OCI-LY7 (cell line): ENCODE measurements around the gene LIMK1. TPM values are rescaled to one million over a fixed set of nuclear protein-coding genes. Genes with fewer than 3 reads are reported as not detected.

Source experiments
- BruUV-seq: library from RNA; stranded (reverse); fragments of 400-500 nt; replicated peaks from 2 replicates; lab custom pipeline; 2021; lab: Mats Ljungman, UMichigan
- CTCF ChIA-PET: fragments of 300-600 bp; sonication (Branson Sonifier 250); formaldehyde crosslinking; loops from one replicate; lab custom pipeline; 2022; ENCODE audit warnings: antibody characterized with exemption; ENCODE audit not compliant: unreplicated experiment; lab: Charles Lee
- POLR2A ChIA-PET: fragments of 300-600 bp; sonication (Branson Sonifier 250); formaldehyde crosslinking; loops from one replicate; lab custom pipeline; 2022; ENCODE audit warnings: antibody characterized with exemption; lab: Charles Lee
- DNase-seq: peaks from one replicate; pipeline ENCODE4 v3.0.0-alpha.2; 2015; ENCODE audit warnings: low spot score
- H2AFZ ChIP-seq: fragments of 200-600 bp; sonication (generic), shearing (Covaris generic); 2 replicates; pipeline ENCODE4 v1.6.1; 2014; ENCODE audit warnings: mild to moderate bottlenecking, antibody characterized with exemption, low read length, moderate library complexity
- H3K27ac ChIP-seq: fragments of 200-600 bp; sonication (generic); 2 replicates; pipeline ENCODE4 v1.5.1; 2014; ENCODE audit warnings: mixed run types, low read depth, mild to moderate bottlenecking, moderate library complexity, low read length, inconsistent platforms; ENCODE audit not compliant: poor library complexity, severe bottlenecking
- H3K36me3 ChIP-seq: fragments of 200-600 bp; sonication (generic); 2 replicates; pipeline ENCODE4 v1.6.1; 2014; ENCODE audit warnings: mild to moderate bottlenecking, antibody characterized with exemption, low read length, moderate library complexity, mixed read lengths; ENCODE audit not compliant: insufficient read depth
- H3K4me1 ChIP-seq: fragments of 200-600 bp; sonication (generic); 2 replicates; pipeline ENCODE4 v1.5.1; 2014; ENCODE audit warnings: mild to moderate bottlenecking, low read length; ENCODE audit not compliant: insufficient read depth, poor library complexity, severe bottlenecking
- H3K4me2 ChIP-seq: fragments of 200-600 bp; sonication (generic); 2 replicates; pipeline ENCODE4 v1.6.1; 2014; ENCODE audit warnings: mild to moderate bottlenecking, low read length
- H3K4me3 ChIP-seq: fragments of 200-600 bp; sonication (generic); 2 replicates; pipeline ENCODE4 v1.5.1; 2014; ENCODE audit warnings: mild to moderate bottlenecking, low read depth, low read length; ENCODE audit not compliant: poor library complexity, severe bottlenecking
- H3K79me2 ChIP-seq: fragments of 200-600 bp; sonication (generic); 2 replicates; pipeline ENCODE4 v1.6.1; 2016; ENCODE audit warnings: low read depth, mild to moderate bottlenecking, low read length, moderate library complexity, mixed read lengths; ENCODE audit not compliant: insufficient read depth
- H3K9me2 ChIP-seq: fragments of 200-600 bp; sonication (generic); 2 replicates; pipeline ENCODE4 v1.6.1; 2016; ENCODE audit warnings: mild to moderate bottlenecking, low read length, mixed read lengths; ENCODE audit not compliant: insufficient read depth
- H3K9me3 ChIP-seq: fragments of 200-600 bp; sonication (generic); 2 replicates; pipeline ENCODE4 v1.6.1; 2014; ENCODE audit warnings: mild to moderate bottlenecking, mixed run types, low read length, mixed read lengths
- H4K20me1 ChIP-seq: fragments of 200-600 bp; sonication (generic); 2 replicates; pipeline ENCODE4 v1.6.1; 2014; ENCODE audit warnings: mild to moderate bottlenecking, antibody characterized with exemption, low read length, moderate library complexity, mixed read lengths; ENCODE audit not compliant: insufficient read depth
- CTCF ChIP-seq: fragments of 200-600 bp; sonication (generic); conservative IDR thresholded peaks from 2 replicates; pipeline ENCODE4 v1.5.1; 2014; ENCODE audit warnings: mild to moderate bottlenecking, antibody characterized with exemption, low read length, moderate library complexity, mixed read lengths
- EZH2phosphoT487 ChIP-seq: fragments of 200-600 bp; sonication (generic); IDR thresholded peaks from 2 replicates; pipeline ENCODE4 v1.6.1; 2018; ENCODE audit warnings: low read depth, borderline replicate concordance, mild to moderate bottlenecking, mixed run types, antibody characterized with exemption, low read length, moderate library complexity, mixed read lengths
- intact Hi-C: fragments of 100-400 bp; cut with micrococcal nuclease; formaldehyde crosslinking; loops from one replicate; pipeline ENCODE4 v1.10.0; 2022; ENCODE audit not compliant: unreplicated experiment
- total RNA-seq, 2 experiments: library from RNA; depleted of rRNA in 1 of 2; stranded (reverse); fragments of >200 nt in 1 of 2; shearing (Covaris generic) in 1 of 2; gene quantifications; 2 replicates each; pipeline ENCODE4 v1.2.3, GENCODE V29; 2014 to 2022

LIMK1 gene
- total RNA-seq, 2 experiments from 2014 or later = 31.7 to 67.3 TPM

- Histone ChIP-seq H3K4me3 (no peak overlapping the region), H3K79me2 (no peaks in the 10 kb centered on the region), H3K36me3 (no peaks in the 10 kb centered on the region), H3K9me2 (no peaks in the 10 kb centered on the region), H3K4me1 (no peaks in the 10 kb centered on the region), H3K4me2 (no peak overlapping the region), H3K9me3 (no peaks in the 10 kb centered on the region), H2AFZ (no peak overlapping the region), H3K27ac (no peak overlapping the region), H4K20me1 (no peaks in the 10 kb centered on the region)
- intact Hi-C loops = no loop called here
- TF ChIP-seq EZH2phosphoT487 = no peak
- no peak for TF ChIP-seq CTCF
- CTCF ChIA-PET = no interaction called here
- BruUV-seq = no TSS peak
- no peak for DNase-seq
- POLR2A ChIA-PET = interaction anchor here (1.0 kb wide), 1 partner anchor 17 kb away, joined by 3 read pairs; no protein-coding TSS in a partner anchor
These were observed 35.7 kb upstream of the LIMK1 start for GRCh38 chr7:74047804-74048380.

GRCh38 chr7:74048999-74049599 is 34.5 kb upstream of the LIMK1 start:
- CTCF ChIA-PET = no interaction called here
- no peaks in the 10 kb centered on the region for H3K9me2 ChIP-seq
- no peak overlapping the region for H3K27ac ChIP-seq
- H4K20me1 ChIP-seq = no peaks in the 10 kb centered on the region
- intact Hi-C loops = no loop called here
- no peaks in the 10 kb centered on the region for H3K4me1 ChIP-seq
- H3K9me3 ChIP-seq = no peaks in the 10 kb centered on the region
- no peak overlapping the region for H3K4me2 ChIP-seq
- DNase-seq = no peak
- H3K79me2 ChIP-seq = no peaks in the 10 kb centered on the region
- TF ChIP-seq CTCF (no peak), EZH2phosphoT487 (no peak)
- no TSS peak for BruUV-seq
- no peak overlapping the region for H2AFZ ChIP-seq
- H3K4me3 ChIP-seq = no peak overlapping the region
- no peaks in the 10 kb centered on the region for H3K36me3 ChIP-seq
- POLR2A ChIA-PET = no interaction called here
